DND-41 (cell line): ENCODE results near the gene CST11.

Experiments used
- CTCF ChIP-seq: IDR thresholded peaks from 2 replicates; pipeline ENCODE4 v1.5.1; 2012; ENCODE audit warnings: borderline replicate concordance, low read length, moderate library complexity, mild to moderate bottlenecking; ENCODE audit not compliant: poor library complexity, severe bottlenecking; ENCODE audit errors: extremely low read depth
- EZH2 ChIP-seq: IDR thresholded peaks from 3 replicates; pipeline ENCODE4 v1.6.1; 2012; ENCODE audit warnings: borderline replicate concordance, low read depth, mild to moderate bottlenecking, moderate library complexity, low read length, inconsistent platforms; ENCODE audit not compliant: severe bottlenecking

- no peak for TF ChIP-seq CTCF
- no peak for TF ChIP-seq EZH2
Observed at GRCh38 chr20:23484081-23484480, 31.4 kb upstream of the CST11 start.
